ENCODE data around the gene COQ8A. TPM values are rescaled to one million over a fixed set of nuclear protein-coding genes. Genes with fewer than 3 reads are reported as not detected.

COQ8A gene
- total RNA-seq, 6 donors from 2014 or later = 27.1 to 105 (median 44.6) TPM

DNA sequence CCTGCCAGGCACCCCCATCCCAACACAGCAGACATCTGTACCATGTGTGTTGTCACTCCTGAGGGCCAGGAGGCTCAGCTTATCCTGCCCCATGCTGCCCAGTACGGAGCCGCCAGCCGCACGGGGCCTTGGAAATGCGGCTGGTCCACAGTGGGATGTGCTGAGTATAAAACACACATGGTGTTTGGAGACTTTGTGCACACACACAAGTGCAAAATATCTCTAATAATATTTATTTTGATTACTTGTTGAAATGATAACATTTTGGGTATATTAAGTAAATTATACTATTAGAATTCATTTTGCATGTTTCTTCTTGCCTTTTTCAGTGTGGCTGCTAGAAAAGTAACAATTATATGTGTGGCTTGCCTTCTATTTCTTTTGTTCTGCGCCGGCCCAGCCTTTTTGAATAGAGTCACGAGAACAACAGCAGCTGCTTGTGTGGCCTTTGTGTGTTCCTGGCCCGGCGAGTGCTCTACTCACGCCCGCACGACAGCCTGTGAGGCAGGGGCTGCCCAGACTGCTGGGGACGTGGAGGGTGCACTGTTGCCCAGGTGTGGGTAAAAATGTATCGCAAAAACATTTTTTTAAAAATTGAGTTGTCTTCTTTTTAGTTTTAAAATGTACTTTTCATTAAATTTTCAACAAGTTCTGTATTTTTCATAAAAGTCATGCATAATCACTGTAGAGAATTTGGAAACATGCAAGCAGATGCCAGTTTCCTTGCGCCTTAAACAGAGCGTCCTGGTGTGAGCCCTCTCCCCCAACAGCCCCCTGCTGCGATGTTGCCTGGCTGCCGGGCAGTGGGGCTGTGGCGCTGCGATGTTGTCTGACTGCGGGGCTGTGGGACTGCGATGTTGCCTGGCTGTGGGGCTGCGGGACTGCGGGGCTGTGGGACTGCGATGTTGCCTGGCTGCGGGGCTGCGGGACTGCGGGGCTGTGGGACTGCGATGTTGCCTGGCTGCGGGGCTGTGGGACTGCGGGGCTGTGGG is 35.5 kb downstream of the COQ8A start:
- DNase-seq = peak in 1 of 2 donors; percentile 64
- WGBS, 2 donors = 90 to 91% methylated on average over 22 to 26 of the region's 32 CpGs
- Histone ChIP-seq H3K4me1 (peaks cover 19 to 31% (median 24%) of the 10 kb centered on the region in 4 donors), H3K4me3 (no peak overlapping the region), H3K9me3 (peaks cover 0 to 10% (median 2%) of the 10 kb centered on the region in 4 donors), H3K27ac (peak overlapping the region in 3 of 4 donors; percentile 78 to 84 (median 81)), H3K36me3 (peaks cover 0 to 19% (median 4%) of the 10 kb centered on the region in 4 donors), H3K27me3 (no peaks in the 10 kb centered on the region)
- no peak for TF ChIP-seq EP300 (IDR thresholded peaks at IDR 0.05)
- TF ChIP-seq POLR2A (IDR thresholded peaks at IDR 0.05) = no peak
- no peak for TF ChIP-seq POLR2AphosphoS5 (IDR thresholded peaks at IDR 0.05)
- TF ChIP-seq, protein P1, sequence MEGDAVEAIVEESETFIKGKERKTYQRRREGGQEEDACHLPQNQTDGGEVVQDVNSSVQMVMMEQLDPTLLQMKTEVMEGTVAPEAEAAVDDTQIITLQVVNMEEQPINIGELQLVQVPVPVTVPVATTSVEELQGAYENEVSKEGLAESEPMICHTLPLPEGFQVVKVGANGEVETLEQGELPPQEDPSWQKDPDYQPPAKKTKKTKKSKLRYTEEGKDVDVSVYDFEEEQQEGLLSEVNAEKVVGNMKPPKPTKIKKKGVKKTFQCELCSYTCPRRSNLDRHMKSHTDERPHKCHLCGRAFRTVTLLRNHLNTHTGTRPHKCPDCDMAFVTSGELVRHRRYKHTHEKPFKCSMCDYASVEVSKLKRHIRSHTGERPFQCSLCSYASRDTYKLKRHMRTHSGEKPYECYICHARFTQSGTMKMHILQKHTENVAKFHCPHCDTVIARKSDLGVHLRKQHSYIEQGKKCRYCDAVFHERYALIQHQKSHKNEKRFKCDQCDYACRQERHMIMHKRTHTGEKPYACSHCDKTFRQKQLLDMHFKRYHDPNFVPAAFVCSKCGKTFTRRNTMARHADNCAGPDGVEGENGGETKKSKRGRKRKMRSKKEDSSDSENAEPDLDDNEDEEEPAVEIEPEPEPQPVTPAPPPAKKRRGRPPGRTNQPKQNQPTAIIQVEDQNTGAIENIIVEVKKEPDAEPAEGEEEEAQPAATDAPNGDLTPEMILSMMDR (IDR thresholded peaks at IDR 0.05) = no peak
- ATAC-seq (ENCODE audit: low FRiP score in 2 of 2) = no peak

DNA sequence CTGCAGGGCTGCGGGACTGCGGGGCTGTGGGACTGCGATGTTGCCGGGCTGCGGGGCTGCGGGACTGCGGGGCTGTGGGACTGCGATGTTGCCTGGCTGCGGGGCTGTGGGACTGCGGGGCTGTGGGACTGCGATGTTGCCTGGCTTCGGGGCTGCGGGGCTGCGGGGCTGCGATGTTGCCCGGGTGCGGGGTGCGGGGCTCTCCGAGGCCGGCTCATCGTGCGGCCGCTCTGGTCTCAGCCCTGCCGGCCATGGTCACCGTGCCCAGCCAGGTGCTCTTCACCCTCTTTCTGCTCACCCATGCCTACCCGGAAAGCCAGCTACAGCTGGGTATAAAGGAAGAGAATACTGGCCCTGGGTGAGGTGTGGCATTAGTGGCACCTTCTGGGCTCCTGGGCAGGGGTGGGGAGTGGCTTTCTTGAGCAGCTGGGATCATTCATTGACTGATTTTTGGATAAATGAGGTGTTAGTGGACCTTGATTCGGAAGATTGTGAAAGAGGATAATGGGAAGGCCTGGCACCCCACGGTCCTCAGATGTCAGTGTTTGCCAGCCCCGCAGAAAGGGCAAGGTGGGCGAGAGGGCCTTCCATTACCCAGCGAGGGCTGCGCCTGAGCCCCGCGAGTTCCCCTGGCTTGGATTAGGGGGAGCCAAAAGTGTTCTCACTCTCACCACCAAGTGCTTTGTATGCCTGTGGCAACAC is 36.3 kb downstream of the COQ8A start:
- TF ChIP-seq POLR2AphosphoS5 (IDR thresholded peaks at IDR 0.05) (no peak), POLR2A (IDR thresholded peaks at IDR 0.05) (no peak), EP300 (IDR thresholded peaks at IDR 0.05) (no peak)
- TF ChIP-seq, protein P1 (IDR thresholded peaks at IDR 0.05) = no peak
- Histone ChIP-seq H3K36me3 (peaks cover 0 to 19% (median 7%) of the 10 kb centered on the region in 4 donors), H3K4me1 (peaks cover 19 to 34% (median 24%) of the 10 kb centered on the region in 4 donors)

DNA sequence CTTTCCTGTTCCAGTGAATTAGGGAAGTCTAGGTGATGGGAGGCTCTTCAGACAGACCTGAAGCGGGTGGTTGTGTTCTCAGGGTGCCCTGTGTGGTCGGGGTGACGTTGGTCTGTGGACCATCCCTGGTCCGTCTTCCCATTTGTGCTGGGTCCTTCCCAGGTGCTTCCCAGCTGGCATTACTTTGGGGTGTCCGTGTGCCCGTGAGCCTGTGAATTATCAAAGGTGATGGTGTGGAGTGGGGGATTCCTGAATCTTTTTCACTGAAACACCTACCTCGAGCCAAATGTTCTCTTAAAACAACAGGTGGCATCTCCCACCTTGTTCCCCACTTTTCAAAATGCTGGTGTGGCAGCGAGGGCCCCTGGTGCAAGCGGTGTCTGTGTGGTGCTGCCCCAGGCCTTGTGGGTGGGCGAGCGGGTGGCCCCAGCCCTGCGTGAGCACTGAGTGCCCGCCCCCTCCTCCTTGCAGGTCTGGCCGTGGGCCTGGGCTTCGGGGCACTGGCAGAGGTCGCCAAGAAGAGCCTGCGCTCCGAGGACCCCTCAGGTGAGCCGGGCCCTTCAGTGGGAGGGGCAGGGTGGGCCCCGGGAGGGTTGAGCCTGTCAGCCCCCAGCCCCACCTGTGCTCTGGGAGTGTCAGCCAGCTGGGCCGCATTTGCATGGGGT is 37.0 kb downstream of the COQ8A start:
- 92 to 94% methylated on average over 15 to 21 of the region's 21 CpGs for WGBS, 2 donors
- Histone ChIP-seq H3K36me3 (peaks cover 0 to 19% (median 9%) of the 10 kb centered on the region in 4 donors), H3K27me3 (no peaks in the 10 kb centered on the region), H3K9me3 (peaks cover 0 to under 1% (median 0%) of the 10 kb centered on the region in 4 donors), H3K4me1 (peaks cover 19 to 34% (median 24%) of the 10 kb centered on the region in 4 donors), H3K4me3 (no peak overlapping the region), H3K27ac (no peak overlapping the region)
- TF ChIP-seq, protein P1 (IDR thresholded peaks at IDR 0.05) = no peak
- TF ChIP-seq EP300 (IDR thresholded peaks at IDR 0.05) = no peak
- no peak for TF ChIP-seq POLR2A (IDR thresholded peaks at IDR 0.05)
- no peak for TF ChIP-seq POLR2AphosphoS5 (IDR thresholded peaks at IDR 0.05)
- DNase-seq (peak in 1 of 2 donors; percentile 74), ATAC-seq (ENCODE audit: low FRiP score in 2 of 2) (no peak)

More for the DNA sequence above, 36.3 kb downstream of the COQ8A start:
- Histone ChIP-seq H3K4me3 (no peak overlapping the region), H3K9me3 (peaks cover 0 to 6% (median 2%) of the 10 kb centered on the region in 4 donors), H3K27me3 (no peaks in the 10 kb centered on the region), H3K27ac (no peak overlapping the region)
- ATAC-seq (ENCODE audit: low FRiP score in 2 of 2) (no peak), DNase-seq (peak in 1 of 2 donors; percentile 78)
- WGBS, 2 donors = 93 to 96% methylated on average over 26 of the region's 34 CpGs

DNA sequence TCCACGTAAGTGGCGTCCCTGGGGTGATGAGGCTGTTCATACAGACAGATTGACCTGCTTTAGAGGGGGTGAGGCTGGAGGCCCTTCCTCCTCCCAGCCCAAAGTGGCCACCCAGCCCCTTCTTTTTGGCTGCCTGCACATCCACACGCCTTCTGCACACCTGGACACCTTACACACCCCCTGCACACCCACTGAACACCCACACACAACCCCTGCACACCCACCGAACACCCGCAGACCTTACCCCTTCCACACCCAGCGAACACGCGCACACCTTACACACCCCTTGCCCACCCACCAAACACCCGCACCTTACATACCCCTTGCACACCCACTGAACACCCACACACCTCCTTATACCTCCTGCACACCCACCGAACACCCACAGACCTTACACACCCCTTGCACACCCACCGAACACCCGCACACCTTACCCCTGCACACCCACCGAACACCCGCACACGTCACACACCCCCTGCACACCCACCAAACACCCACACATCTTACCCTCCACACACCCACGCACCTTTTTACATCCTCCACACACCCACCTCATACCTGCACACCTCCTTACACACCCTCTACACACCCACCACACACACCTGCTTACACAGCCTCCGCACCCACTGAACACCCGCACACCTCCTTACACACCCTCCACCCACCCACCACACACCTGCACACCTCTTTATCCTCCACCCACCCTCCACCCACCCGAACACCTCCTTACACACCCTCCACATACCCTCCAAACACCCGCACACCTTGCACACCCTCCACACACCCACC is 37.7 kb downstream of the COQ8A start:
- Histone ChIP-seq H3K27me3 (no peaks in the 10 kb centered on the region), H3K4me3 (no peak overlapping the region), H3K36me3 (peaks cover 0 to 26% (median 13%) of the 10 kb centered on the region in 4 donors), H3K9me3 (no peaks in the 10 kb centered on the region), H3K27ac (no peak overlapping the region), H3K4me1 (peaks cover 19 to 33% (median 24%) of the 10 kb centered on the region in 4 donors)
- ATAC-seq (ENCODE audit: low FRiP score in 2 of 2) (no peak), DNase-seq (no peak)
- WGBS, 2 donors = 93 to 96% methylated on average over 18 to 20 of the region's 20 CpGs
- TF ChIP-seq, protein P1 (IDR thresholded peaks at IDR 0.05) = no peak
- TF ChIP-seq POLR2AphosphoS5 (IDR thresholded peaks at IDR 0.05) (no peak), POLR2A (IDR thresholded peaks at IDR 0.05) (no peak), EP300 (IDR thresholded peaks at IDR 0.05) (no peak)
